GM23338 (cell line): ENCODE data around the gene TLE3.

Experiments used
- CREB1 ChIP-seq: fragments of 250-450 bp; sonication (Bioruptor Pico); IDR thresholded peaks from 2 replicates; pipeline ENCODE4 v1.5.0; 2020; ENCODE audit warnings: low read depth, mild to moderate bottlenecking, moderate library complexity
- EZH2 ChIP-seq: fragments of 200-600 bp; sonication (generic); IDR thresholded peaks from one replicate; pipeline ENCODE4 v1.8.0; 2017; ENCODE audit warnings: antibody characterized with exemption, mild to moderate bottlenecking, low read depth; ENCODE audit not compliant: unreplicated experiment
- EZH2phosphoT487 ChIP-seq: fragments of 200-600 bp; sonication (generic); IDR thresholded peaks from one replicate; pipeline ENCODE4 v1.8.1; 2018; ENCODE audit warnings: antibody characterized with exemption; ENCODE audit not compliant: unreplicated experiment
- POLR2AphosphoS5 ChIP-seq: IDR thresholded peaks from 2 replicates; pipeline ENCODE4 v1.6.1; 2016; ENCODE audit warnings: antibody characterized with exemption, low read depth
- REST ChIP-seq: IDR thresholded peaks from one replicate; pipeline ENCODE4 v1.6.1; 2018; ENCODE audit warnings: antibody characterized with exemption; ENCODE audit not compliant: unreplicated experiment
- TF ChIP-seq, protein P1 (sequence below), 2 experiments: fragments of 200-600 bp in 1 of 2; sonication (generic) in 1 of 2; conservative IDR thresholded peaks; 2 replicates each; pipeline versions ENCODE4 v1.5.1 to v1.6.1; 2016 to 2017; ENCODE audit warnings: antibody characterized with exemption in 2 of 2, low read depth in 2 of 2, mild to moderate bottlenecking in 2 of 2, moderate library complexity in 1 of 2

- TF ChIP-seq, protein P1, sequence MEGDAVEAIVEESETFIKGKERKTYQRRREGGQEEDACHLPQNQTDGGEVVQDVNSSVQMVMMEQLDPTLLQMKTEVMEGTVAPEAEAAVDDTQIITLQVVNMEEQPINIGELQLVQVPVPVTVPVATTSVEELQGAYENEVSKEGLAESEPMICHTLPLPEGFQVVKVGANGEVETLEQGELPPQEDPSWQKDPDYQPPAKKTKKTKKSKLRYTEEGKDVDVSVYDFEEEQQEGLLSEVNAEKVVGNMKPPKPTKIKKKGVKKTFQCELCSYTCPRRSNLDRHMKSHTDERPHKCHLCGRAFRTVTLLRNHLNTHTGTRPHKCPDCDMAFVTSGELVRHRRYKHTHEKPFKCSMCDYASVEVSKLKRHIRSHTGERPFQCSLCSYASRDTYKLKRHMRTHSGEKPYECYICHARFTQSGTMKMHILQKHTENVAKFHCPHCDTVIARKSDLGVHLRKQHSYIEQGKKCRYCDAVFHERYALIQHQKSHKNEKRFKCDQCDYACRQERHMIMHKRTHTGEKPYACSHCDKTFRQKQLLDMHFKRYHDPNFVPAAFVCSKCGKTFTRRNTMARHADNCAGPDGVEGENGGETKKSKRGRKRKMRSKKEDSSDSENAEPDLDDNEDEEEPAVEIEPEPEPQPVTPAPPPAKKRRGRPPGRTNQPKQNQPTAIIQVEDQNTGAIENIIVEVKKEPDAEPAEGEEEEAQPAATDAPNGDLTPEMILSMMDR (conservative IDR thresholded peaks at IDR 0.05; ENCODE audit: low read depth in 2 of 2), result no peak
- TF ChIP-seq EZH2phosphoT487, result no peak
- no peak for TF ChIP-seq REST
- TF ChIP-seq CREB1 (CRISPR knock-in tag), result no peak
- no peak for TF ChIP-seq EZH2
- TF ChIP-seq POLR2AphosphoS5, result no peak
Observed at GRCh38 chr15:70036585-70037291, 61.0 kb downstream of the TLE3 start.
